Purkinje cell (primary cell): ENCODE results near the gene MEGF9. TPM values are rescaled to one million over a fixed set of nuclear protein-coding genes. Genes with fewer than 3 reads are reported as not detected.

Experiments
- polyA plus RNA-seq: library from polyadenylated mRNA; unstranded; fragments of >200 nt; fragmentation: Nextera tagmentation; gene quantifications from 2 replicates; pipeline ENCODE4 v1.2.1, GENCODE V29; 2014

The MEGF9 gene
- polyA plus RNA-seq = 68.6 and 71.0 TPM in 2 replicates

DNA sequence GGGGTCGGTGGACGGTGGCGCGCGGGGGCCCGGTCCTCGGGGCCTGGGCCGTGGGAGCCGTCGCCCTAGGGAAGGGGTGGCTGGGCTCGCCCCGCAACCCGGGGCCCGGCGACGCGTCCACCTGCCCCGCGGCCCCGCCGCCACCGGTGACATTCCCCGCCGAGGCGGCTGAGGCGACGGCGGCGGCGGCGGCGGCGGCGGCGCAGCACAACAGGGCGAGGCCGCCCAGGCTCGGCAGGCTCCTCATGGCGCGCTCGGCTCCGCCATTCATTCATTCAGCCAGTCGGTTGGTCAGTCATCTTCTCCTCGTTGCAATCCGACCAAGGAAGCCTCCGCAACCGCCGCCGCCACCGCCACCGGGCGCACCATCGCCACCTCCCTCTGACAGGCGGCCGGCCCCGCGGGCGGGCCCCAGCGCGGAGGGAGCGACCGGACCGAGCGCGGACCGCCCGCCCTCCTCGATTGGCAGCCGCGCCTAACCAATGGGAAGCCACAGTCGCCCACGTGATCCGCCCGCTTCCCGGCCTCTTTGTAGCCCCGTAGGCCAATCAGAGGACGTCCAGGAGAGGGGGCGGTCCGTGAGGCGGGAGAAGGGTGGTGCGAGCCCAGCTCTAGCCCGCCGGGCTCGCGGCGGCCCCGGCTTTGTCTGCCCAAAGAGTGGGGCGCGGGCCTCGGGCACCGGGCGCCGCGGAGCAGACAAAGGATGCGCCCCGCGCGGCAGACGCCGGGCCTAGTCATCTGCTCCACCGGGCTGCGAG is at the start of gene MEGF9:
Gene MEGF9, minus strand, starts transcription at position 383 of the 758 bp plus-strand sequence. Its CDS starts 112 bp downstream, at position 271.

DNA sequence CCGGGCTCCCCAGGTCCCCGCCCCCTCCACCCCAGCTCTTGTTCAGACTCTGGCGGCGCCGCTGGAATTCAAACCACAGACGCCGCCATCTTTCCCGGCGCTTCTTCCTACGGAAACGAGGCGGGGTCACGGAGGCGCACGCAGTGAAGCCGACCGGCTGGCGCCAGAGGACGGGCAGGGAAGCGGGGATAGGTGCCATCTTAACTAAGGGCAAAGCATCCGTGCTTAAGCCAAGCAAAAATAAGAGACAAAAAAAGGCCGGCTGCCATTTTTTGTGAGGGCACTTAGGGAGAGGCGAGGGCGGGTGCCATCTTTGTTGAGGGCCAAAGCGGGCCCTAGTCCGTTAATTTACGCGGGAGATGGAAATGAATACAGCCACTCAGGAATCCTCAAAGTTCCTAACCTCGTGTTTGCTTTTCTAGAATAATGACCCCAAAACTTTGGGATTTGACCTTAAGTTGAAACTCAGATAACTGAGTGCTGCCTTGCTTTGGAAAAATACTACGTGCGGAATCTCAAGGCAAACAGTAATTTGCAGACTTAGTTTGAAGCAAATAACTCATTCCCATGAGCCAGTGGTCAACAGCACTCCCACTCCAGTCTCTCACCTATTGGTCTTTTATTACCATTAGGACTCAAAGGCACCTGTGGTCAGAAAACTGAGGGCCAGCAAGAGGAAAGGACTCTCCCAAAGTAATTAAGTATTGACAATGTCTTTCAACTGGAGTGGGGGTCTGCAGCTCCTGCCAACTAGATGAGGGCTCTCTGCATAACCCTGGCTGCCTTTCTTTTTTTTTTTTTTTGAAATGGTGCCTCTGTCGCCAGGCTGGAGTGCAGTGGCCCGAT is 134.0 kb downstream of the MEGF9 start, which contains the start of gene CDK5RAP2:
Gene CDK5RAP2, minus strand, starts transcription at position 117 of the 846 bp plus-strand sequence. CDS start 189 bp downstream, outside the sequence.

Other genes starting within 250 kb of the MEGF9 start
- 6.8 and 8.3 TPM in 2 replicates for gene CDK5RAP2, start 134.3 kb downstream of the MEGF9 start, polyA plus RNA-seq
- gene FBXW2, start 78.9 kb upstream of the MEGF9 start, polyA plus RNA-seq = 3.4 and 3.5 TPM in 2 replicates
- 12.6 and 13.6 TPM in 2 replicates for gene PSMD5, start 128.5 kb upstream of the MEGF9 start, polyA plus RNA-seq
- 0.07 TPM in 1 of 2 replicates, not detected in the other for gene PHF19, start 162.7 kb upstream of the MEGF9 start, polyA plus RNA-seq
- gene TRAF1, start 212.3 kb upstream of the MEGF9 start, polyA plus RNA-seq = not detected in 2 replicates